OCI-M1 (cell line): ENCODE results near the gene CACNG8.
"Not testable (repeated sequence)": the region's sequence is repeated elsewhere in the genome, so short reads cannot be mapped to it uniquely, and the experiment has no call there.

Experiments
- DNase-seq: peaks from one replicate; lab custom pipeline; 2025; lab: John Stamatoyannopoulos, UW

Gene CACNG8

GRCh38 chr19:53962887-53963431, at the start of gene CACNG8:
Gene CACNG8 (plus strand): TSS chr19:53962937.
- no peak for DNase-seq

- peak; percentile 26 for DNase-seq
These were observed 47.7 kb upstream of the CACNG8 start for GRCh38 chr19:53915000-53915399.

GRCh38 chr19:53916004-53916403, 46.7 kb upstream of the CACNG8 start:
- DNase-seq: no peak

- DNase-seq: no peak
These were observed 45.4 kb upstream of the CACNG8 start for GRCh38 chr19:53917356-53917755.

- peak; percentile 74 for DNase-seq
These were observed 35.0 kb upstream of the CACNG8 start for GRCh38 chr19:53927739-53928138.

- DNase-seq: no peak
These were observed 26.7 kb upstream of the CACNG8 start for GRCh38 chr19:53936029-53936428.

GRCh38 chr19:53942001-53942786, 20.5 kb upstream of the CACNG8 start:
- no peak for DNase-seq

GRCh38 chr19:53944416-53944815, 18.3 kb upstream of the CACNG8 start:
- no peak for DNase-seq

GRCh38 chr19:53944933-53945332, 17.8 kb upstream of the CACNG8 start:
- DNase-seq: no peak

GRCh38 chr19:53945441-53945840, 17.3 kb upstream of the CACNG8 start:
- peak; percentile 88 for DNase-seq

GRCh38 chr19:53945998-53946397, 16.7 kb upstream of the CACNG8 start:
- no peak for DNase-seq

- DNase-seq: peak; percentile 61
These were observed 15.1 kb upstream of the CACNG8 start for GRCh38 chr19:53947624-53948023.

GRCh38 chr19:53948611-53949010, 14.1 kb upstream of the CACNG8 start:
- DNase-seq: not testable (repeated sequence)

GRCh38 chr19:53951436-53951835, 11.3 kb upstream of the CACNG8 start:
- DNase-seq: no peak

- no peak for DNase-seq
These were observed 10.8 kb upstream of the CACNG8 start for GRCh38 chr19:53951947-53952346.

GRCh38 chr19:53953383-53953782, 9.4 kb upstream of the CACNG8 start:
- no peak for DNase-seq

- no peak for DNase-seq
These were observed 5.1 kb upstream of the CACNG8 start for GRCh38 chr19:53957448-53958167.

- no peak for DNase-seq
These were observed 4.6 kb upstream of the CACNG8 start for GRCh38 chr19:53958168-53958571.

GRCh38 chr19:53958823-53959757, 3.6 kb upstream of the CACNG8 start:
- no peak for DNase-seq

GRCh38 chr19:53960187-53960586, 2.5 kb upstream of the CACNG8 start:
- DNase-seq: no peak

GRCh38 chr19:53960886-53961285, 1.9 kb upstream of the CACNG8 start:
- DNase-seq: no peak
